GM12878 (cell line): ENCODE measurements around the gene GATAD2B. TPM values are rescaled to one million over a fixed set of nuclear protein-coding genes. Genes with fewer than 3 reads are reported as not detected.
A peak's percentile ranks its signal among the peaks of the same experiment; 100 is the strongest.

Source experiments
- ATAC-seq: fragments of 200-7000 bp; cut with Tn5 transposase; 3 replicates; pipeline ENCODE4 v1.9.1; 2020; ENCODE audit warnings: mild to moderate bottlenecking, moderate library complexity
- BruUV-seq: library from RNA; stranded (reverse); fragments of 400-500 nt; replicated peaks from 2 replicates; lab custom pipeline; 2021; lab: Mats Ljungman, UMichigan
- CTCF ChIA-PET: fragments of 300-600 bp; sonication (Branson Sonifier 250); formaldehyde crosslinking; extraction: SDS; loops from one replicate; lab custom pipeline; 2021; ENCODE audit warnings: inconsistent platforms; lab: Yijun Ruan, JAX
- POLR2A ChIA-PET: fragments of 350-600 bp; formaldehyde crosslinking; extraction: SDS; loops from one replicate; lab custom pipeline; 2021; ENCODE audit warnings: inconsistent platforms; lab: Charles Lee
- RAD21 ChIA-PET: fragments of 300-600 bp; sonication (Branson Sonifier 250); formaldehyde crosslinking; loops from one replicate; lab custom pipeline; 2023; ENCODE audit warnings: antibody characterized with exemption; ENCODE audit not compliant: unreplicated experiment; lab: Charles Lee
- SMC1A ChIA-PET: fragments of 300-600 bp; sonication (Branson Sonifier 250); formaldehyde crosslinking; loops from one replicate; lab custom pipeline; 2023; ENCODE audit not compliant: unreplicated experiment, uncharacterized antibody; lab: Charles Lee
- DNase-seq: peaks from one replicate; pipeline ENCODE4 v3.0.0-alpha.2; 2011; ENCODE audit warnings: low read depth, low spot score
- FAIRE-seq: peaks from 3 replicates; lab custom pipeline; 2011; peaks lifted over from hg19 to GRCh38; lab: Jason Lieb, UNC
- H2AFZ ChIP-seq: 2 replicates; pipeline ENCODE4 v1.6.0; 2011; ENCODE audit warnings: low read depth, low read length, control low read depth; ENCODE audit not compliant: control insufficient read depth
- H3K27ac ChIP-seq: 2 replicates; pipeline ENCODE4 v1.5.1; 2011; ENCODE audit warnings: control low read depth; ENCODE audit not compliant: control insufficient read depth, insufficient read depth
- H3K27me3 ChIP-seq, 2 experiments: replicated peaks in 1 of 2; 2 replicates each; pipeline versions ENCODE4 v1.6.0 to v1.6.1; 2011; ENCODE audit warnings: low read length in 1 of 2; ENCODE audit not compliant: control insufficient read depth in 2 of 2, insufficient read depth in 2 of 2
- H3K36me3 ChIP-seq, 2 experiments: 2 replicates each; pipeline ENCODE4 v1.5.1; 2011; ENCODE audit warnings: low read length in 1 of 2; ENCODE audit not compliant: control insufficient read depth in 2 of 2, insufficient read depth in 2 of 2
- H3K4me1 ChIP-seq: 2 replicates; pipeline ENCODE4 v1.6.1; 2011; ENCODE audit warnings: mild to moderate bottlenecking, low read length, moderate library complexity, mixed read lengths; ENCODE audit not compliant: control insufficient read depth, insufficient read depth
- H3K4me2 ChIP-seq: 2 replicates; pipeline ENCODE4 v1.6.0; 2011; ENCODE audit warnings: control low read depth; ENCODE audit not compliant: control insufficient read depth, insufficient read depth
- H3K4me3 ChIP-seq: fragments of 200-600 bp; sonication (generic); 2 replicates; pipeline ENCODE4 v1.5.1; 2016
- H3K79me2 ChIP-seq: 2 replicates; pipeline ENCODE4 v1.6.0; 2011; ENCODE audit warnings: low read length; ENCODE audit not compliant: control insufficient read depth, insufficient read depth
- H3K9ac ChIP-seq: 2 replicates; pipeline ENCODE4 v1.8.0; 2011; ENCODE audit warnings: low read length, control low read depth, mixed read lengths; ENCODE audit not compliant: control insufficient read depth, insufficient read depth
- H3K9me3 ChIP-seq: replicated peaks from 3 replicates; pipeline ENCODE4 v1.5.1; 2011; ENCODE audit warnings: mild to moderate bottlenecking, low read length; ENCODE audit not compliant: control insufficient read depth, insufficient read depth
- H4K20me1 ChIP-seq: 2 replicates; pipeline ENCODE4 v1.6.0; 2011; ENCODE audit not compliant: control insufficient read depth, insufficient read depth
- ATF7 ChIP-seq: fragments of 450-650 bp; IDR thresholded peaks from 2 replicates; pipeline ENCODE4 v1.6.1; 2016; ENCODE audit warnings: low read depth, mild to moderate bottlenecking
- CBX3 ChIP-seq: fragments of 200-600 bp; sonication (generic); IDR thresholded peaks from 2 replicates; pipeline ENCODE4 v1.6.1; 2016; ENCODE audit warnings: low read depth, borderline replicate concordance
- FOXK2 ChIP-seq: fragments of 450-650 bp; IDR thresholded peaks from 2 replicates; pipeline ENCODE4 v1.6.1; 2017; ENCODE audit warnings: mild to moderate bottlenecking, moderate library complexity
- GATAD2B ChIP-seq: fragments of 450-650 bp; conservative IDR thresholded peaks from 2 replicates; pipeline ENCODE4 v1.6.1; 2017; ENCODE audit warnings: low read depth, mild to moderate bottlenecking, moderate library complexity
- LARP7 ChIP-seq: fragments of 450-650 bp; IDR thresholded peaks from 2 replicates; pipeline ENCODE4 v1.6.1; 2017; ENCODE audit warnings: mild to moderate bottlenecking
- MYB ChIP-seq: fragments of 150-350 bp; IDR thresholded peaks from 2 replicates; pipeline ENCODE4 v1.6.1; 2014; ENCODE audit warnings: mild to moderate bottlenecking, low read depth, low read length, borderline replicate concordance
- RAD21 ChIP-seq: IDR thresholded peaks from 2 replicates; pipeline ENCODE4 v1.6.1; 2011; ENCODE audit warnings: mild to moderate bottlenecking, low read depth, low read length, moderate library complexity; ENCODE audit not compliant: insufficient read depth
- RB1 ChIP-seq: fragments of 450-650 bp; formaldehyde crosslinking; IDR thresholded peaks from 2 replicates; pipeline ENCODE4 v1.6.1; 2017; ENCODE audit warnings: mild to moderate bottlenecking, borderline replicate concordance
- SIX5 ChIP-seq: IDR thresholded peaks from 2 replicates; pipeline ENCODE4 v1.6.1; 2011; ENCODE audit warnings: mild to moderate bottlenecking, low read depth, low read length, moderate library complexity; ENCODE audit not compliant: severe bottlenecking
- SMARCA5 ChIP-seq: fragments of 450-650 bp; IDR thresholded peaks from 2 replicates; pipeline ENCODE4 v1.6.1; 2017; ENCODE audit warnings: mild to moderate bottlenecking
- TBL1XR1 ChIP-seq: IDR thresholded peaks from 2 replicates; pipeline ENCODE4 v1.6.1; 2012; ENCODE audit warnings: low read depth, low read length, improper control_type of control experiment
- TCF7 ChIP-seq: IDR thresholded peaks from 2 replicates; pipeline ENCODE4 v1.6.1; 2014; ENCODE audit warnings: antibody characterized with exemption, borderline replicate concordance
- ZNF217 ChIP-seq: fragments of 450-650 bp; IDR thresholded peaks from 2 replicates; pipeline ENCODE4 v1.6.1; 2017; ENCODE audit warnings: antibody characterized with exemption, mild to moderate bottlenecking
- ZNF622 ChIP-seq: fragments of 450-650 bp; IDR thresholded peaks from 2 replicates; pipeline ENCODE4 v1.6.1; 2017; ENCODE audit warnings: mild to moderate bottlenecking, inconsistent platforms
- ZSCAN29 ChIP-seq: fragments of 450-650 bp; IDR thresholded peaks from 2 replicates; pipeline ENCODE4 v1.6.1; 2017; ENCODE audit warnings: mild to moderate bottlenecking, moderate library complexity
- WGBS: methylation state at CpG from one replicate; pipeline ENCODE4 v1.1.6; 2016; ENCODE audit warnings: low lambda C conversion rate; ENCODE audit not compliant: insufficient replicate concordance, insufficient coverage; ENCODE audit errors: missing lambda C conversion rate; 5-methylcytosine and 5-hydroxymethylcytosine counted together
- in situ Hi-C: fragments of 300-500 bp; cut with MboI; formaldehyde crosslinking; loops from 9 replicates; pipeline ENCODE4 v1.14.3; 2018; ENCODE audit warnings: mixed read lengths
- intact Hi-C: fragments of 100-400 bp; cut with micrococcal nuclease; formaldehyde crosslinking; loops from one replicate; pipeline ENCODE4 v1.14.2; 2022; ENCODE audit not compliant: unreplicated experiment
- polyA plus RNA-seq, 11 experiments: library from polyadenylated mRNA; depleted of rRNA in 4 of 11; unstranded in 6 of 11; stranded (reverse) in 5 of 11; fragments of >200 nt; fragmentation: Nextera tagmentation in 4 of 11; fragmentation: Illumina TruSeq in 1 of 11; extraction: Ambion mirVana in 4 of 11; extraction: Trizol in 1 of 11; gene quantifications; 1 replicate in 1 of 11; 2 replicates in 10 of 11; pipeline versions ENCODE4 v1.2.1 to v1.2.3, GENCODE V29; 2011 to 2016; ENCODE audit warnings: inconsistent platforms in 2 of 11, missing spikeins in 2 of 11, low read depth in 1 of 11
- total RNA-seq, 4 experiments: library from RNA; depleted of rRNA in 3 of 4; stranded (reverse); fragments of >200 nt in 3 of 4; fragmentation: Illumina TruSeq in 1 of 4; extraction: Trizol in 1 of 4; gene quantifications; 2 replicates each; pipeline versions ENCODE4 v1.2.1 to v1.2.3, GENCODE V29; 2013 to 2021
- TF ChIP-seq, protein P1 (sequence below): fragments of 150-350 bp; IDR thresholded peaks from 2 replicates; pipeline ENCODE4 v1.6.1; 2016; ENCODE audit warnings: low read depth, low read length
- TF ChIP-seq, protein P2 (sequence below): fragments of 450-650 bp; IDR thresholded peaks from 2 replicates; pipeline ENCODE4 v1.6.1; 2016; ENCODE audit warnings: mild to moderate bottlenecking
- TF ChIP-seq, protein P3 (sequence below): IDR thresholded peaks from 2 replicates; pipeline ENCODE4 v1.6.1; 2012; ENCODE audit warnings: low read depth, low read length, improper control_type of control experiment

The GATAD2B gene
- total and polyA plus RNA-seq, 10 of the 15 experiments (the other 5 are each of a cell fraction or from before 2014, with no cell fraction given) = 2.4 to 63.1 (median 8.7) TPM

- ChIA-PET POLR2A (interaction anchor here (0.9 to 10.1 kb wide), 13 partner anchors 22 to 106 kb away, joined by 3 to 83 read pairs (median 6); partner anchors contain the start of genes CREB3L4, DENND4B, JTB and SLC39A1), SMC1A (interaction anchor here (0.9 to 7.7 kb wide), 18 partner anchors 13 to 130 kb away, joined by 3 to 59 read pairs (median 5); partner anchors contain the start of genes CREB3L4, DENND4B, RAB13 and RPS27), CTCF (interaction anchor here (0.6 to 14.9 kb wide), 20 partner anchors 12 to 469 kb away, joined by 3 to 138 read pairs (median 7); partner anchors contain the start of genes CREB3L4, DENND4B, RAB13 and S100A13), RAD21 (interaction anchor here (0.5 to 6.4 kb wide), 21 partner anchors 12 to 190 kb away, joined by 3 to 55 read pairs (median 6); partner anchors contain the start of genes DENND4B, JTB, RAB13 and RPS27)
- Histone ChIP-seq H3K4me2 (peak overlapping the region; percentile 93), H3K9me3 (no peaks in the 10 kb centered on the region), H2AFZ (no peak overlapping the region), H3K36me3 (peaks cover 0 to 7% of the 10 kb centered on the region in 2 experiments; a peak in 2 of 4 replicates), H3K4me3 (peak overlapping the region; percentile 98), H3K4me1 (peaks cover 3% of the 10 kb centered on the region; the same call in 1 of the 2 replicates), H3K27ac (peak overlapping the region; percentile 83), H4K20me1 (no peaks in the 10 kb centered on the region), H3K9ac (peak overlapping the region; percentile 78), H3K79me2 (peaks cover 58% of the 10 kb centered on the region), H3K27me3 (no peaks in the 10 kb centered on the region)
- peak; percentile 56 for ATAC-seq
- DNase-seq = no peak
- intact Hi-C loops (loop anchor here (2.0 to 5.0 kb wide), 5 partner anchors 22 to 194 kb away; partner anchors contain the start of genes INTS3 and RAB13), in situ Hi-C loops (no loop called here)
- FAIRE-seq = no peak
- no TSS peak for BruUV-seq
- WGBS = 1% methylated on average over 21 of the region's 86 CpGs
- TF ChIP-seq SIX5 (no peak), GATAD2B (no peak), ZNF217 (no peak), RAD21 (0 out of 2 replicates have a peak, but pooled peaks have one; percentile 22), ATF7 (no peak), SMARCA5 (0 out of 2 replicates have a peak, but pooled peaks have one; percentile 31), ZNF622 (no peak), RB1 (no peak), LARP7 (no peak), MYB (no peak), ZSCAN29 (no peak), TBL1XR1 (no peak), TCF7 (no peak), CBX3 (no peak), FOXK2 (no peak)
- TF ChIP-seq, protein P1, sequence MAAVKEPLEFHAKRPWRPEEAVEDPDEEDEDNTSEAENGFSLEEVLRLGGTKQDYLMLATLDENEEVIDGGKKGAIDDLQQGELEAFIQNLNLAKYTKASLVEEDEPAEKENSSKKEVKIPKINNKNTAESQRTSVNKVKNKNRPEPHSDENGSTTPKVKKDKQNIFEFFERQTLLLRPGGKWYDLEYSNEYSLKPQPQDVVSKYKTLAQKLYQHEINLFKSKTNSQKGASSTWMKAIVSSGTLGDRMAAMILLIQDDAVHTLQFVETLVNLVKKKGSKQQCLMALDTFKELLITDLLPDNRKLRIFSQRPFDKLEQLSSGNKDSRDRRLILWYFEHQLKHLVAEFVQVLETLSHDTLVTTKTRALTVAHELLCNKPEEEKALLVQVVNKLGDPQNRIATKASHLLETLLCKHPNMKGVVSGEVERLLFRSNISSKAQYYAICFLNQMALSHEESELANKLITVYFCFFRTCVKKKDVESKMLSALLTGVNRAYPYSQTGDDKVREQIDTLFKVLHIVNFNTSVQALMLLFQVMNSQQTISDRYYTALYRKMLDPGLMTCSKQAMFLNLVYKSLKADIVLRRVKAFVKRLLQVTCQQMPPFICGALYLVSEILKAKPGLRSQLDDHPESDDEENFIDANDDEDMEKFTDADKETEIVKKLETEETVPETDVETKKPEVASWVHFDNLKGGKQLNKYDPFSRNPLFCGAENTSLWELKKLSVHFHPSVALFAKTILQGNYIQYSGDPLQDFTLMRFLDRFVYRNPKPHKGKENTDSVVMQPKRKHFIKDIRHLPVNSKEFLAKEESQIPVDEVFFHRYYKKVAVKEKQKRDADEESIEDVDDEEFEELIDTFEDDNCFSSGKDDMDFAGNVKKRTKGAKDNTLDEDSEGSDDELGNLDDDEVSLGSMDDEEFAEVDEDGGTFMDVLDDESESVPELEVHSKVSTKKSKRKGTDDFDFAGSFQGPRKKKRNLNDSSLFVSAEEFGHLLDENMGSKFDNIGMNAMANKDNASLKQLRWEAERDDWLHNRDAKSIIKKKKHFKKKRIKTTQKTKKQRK = no peak
- TF ChIP-seq, protein P2, sequence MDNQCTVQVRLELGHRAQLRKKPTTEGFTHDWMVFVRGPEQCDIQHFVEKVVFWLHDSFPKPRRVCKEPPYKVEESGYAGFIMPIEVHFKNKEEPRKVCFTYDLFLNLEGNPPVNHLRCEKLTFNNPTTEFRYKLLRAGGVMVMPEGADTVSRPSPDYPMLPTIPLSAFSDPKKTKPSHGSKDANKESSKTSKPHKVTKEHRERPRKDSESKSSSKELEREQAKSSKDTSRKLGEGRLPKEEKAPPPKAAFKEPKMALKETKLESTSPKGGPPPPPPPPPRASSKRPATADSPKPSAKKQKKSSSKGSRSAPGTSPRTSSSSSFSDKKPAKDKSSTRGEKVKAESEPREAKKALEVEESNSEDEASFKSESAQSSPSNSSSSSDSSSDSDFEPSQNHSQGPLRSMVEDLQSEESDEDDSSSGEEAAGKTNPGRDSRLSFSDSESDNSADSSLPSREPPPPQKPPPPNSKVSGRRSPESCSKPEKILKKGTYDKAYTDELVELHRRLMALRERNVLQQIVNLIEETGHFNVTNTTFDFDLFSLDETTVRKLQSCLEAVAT = 0 out of 2 replicates have a peak, but pooled peaks have one; percentile 30
- TF ChIP-seq, protein P3, sequence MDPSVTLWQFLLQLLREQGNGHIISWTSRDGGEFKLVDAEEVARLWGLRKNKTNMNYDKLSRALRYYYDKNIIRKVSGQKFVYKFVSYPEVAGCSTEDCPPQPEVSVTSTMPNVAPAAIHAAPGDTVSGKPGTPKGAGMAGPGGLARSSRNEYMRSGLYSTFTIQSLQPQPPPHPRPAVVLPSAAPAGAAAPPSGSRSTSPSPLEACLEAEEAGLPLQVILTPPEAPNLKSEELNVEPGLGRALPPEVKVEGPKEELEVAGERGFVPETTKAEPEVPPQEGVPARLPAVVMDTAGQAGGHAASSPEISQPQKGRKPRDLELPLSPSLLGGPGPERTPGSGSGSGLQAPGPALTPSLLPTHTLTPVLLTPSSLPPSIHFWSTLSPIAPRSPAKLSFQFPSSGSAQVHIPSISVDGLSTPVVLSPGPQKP = no peak
These were observed 448 bp downstream of the GATAD2B start for GRCh38 chr1:153922076-153922971.
